GM12872 (cell line): ENCODE measurements around the gene SCAMP2.

Source experiments
- TF ChIP-seq, protein P1 (sequence below): IDR thresholded peaks from 3 replicates; pipeline ENCODE4 v1.5.1; 2011; ENCODE audit warnings: low read depth, mild to moderate bottlenecking, low read length, moderate library complexity; ENCODE audit not compliant: insufficient read depth

SCAMP2 gene

DNA sequence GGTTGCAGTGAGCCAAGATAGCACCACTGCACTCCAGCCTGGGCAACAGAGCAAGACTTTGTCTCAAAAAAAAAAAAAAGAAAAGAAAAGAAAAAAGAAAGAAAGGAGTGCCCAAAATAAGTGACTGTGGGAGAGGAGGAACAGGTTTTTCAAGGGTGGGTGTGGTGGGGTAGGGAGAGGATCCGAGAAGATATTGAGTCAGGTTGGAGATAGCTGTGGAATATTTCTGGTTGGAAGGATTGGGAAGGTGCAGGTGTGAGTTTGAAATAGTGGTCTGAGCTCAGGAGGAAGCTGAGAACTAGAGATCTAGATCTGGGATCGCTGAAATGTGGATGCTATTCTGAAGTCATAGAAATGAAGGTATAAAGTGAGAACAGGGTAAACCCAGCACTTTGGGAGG lies 7.8 kb downstream of the SCAMP2 start:
- TF ChIP-seq, protein P1, sequence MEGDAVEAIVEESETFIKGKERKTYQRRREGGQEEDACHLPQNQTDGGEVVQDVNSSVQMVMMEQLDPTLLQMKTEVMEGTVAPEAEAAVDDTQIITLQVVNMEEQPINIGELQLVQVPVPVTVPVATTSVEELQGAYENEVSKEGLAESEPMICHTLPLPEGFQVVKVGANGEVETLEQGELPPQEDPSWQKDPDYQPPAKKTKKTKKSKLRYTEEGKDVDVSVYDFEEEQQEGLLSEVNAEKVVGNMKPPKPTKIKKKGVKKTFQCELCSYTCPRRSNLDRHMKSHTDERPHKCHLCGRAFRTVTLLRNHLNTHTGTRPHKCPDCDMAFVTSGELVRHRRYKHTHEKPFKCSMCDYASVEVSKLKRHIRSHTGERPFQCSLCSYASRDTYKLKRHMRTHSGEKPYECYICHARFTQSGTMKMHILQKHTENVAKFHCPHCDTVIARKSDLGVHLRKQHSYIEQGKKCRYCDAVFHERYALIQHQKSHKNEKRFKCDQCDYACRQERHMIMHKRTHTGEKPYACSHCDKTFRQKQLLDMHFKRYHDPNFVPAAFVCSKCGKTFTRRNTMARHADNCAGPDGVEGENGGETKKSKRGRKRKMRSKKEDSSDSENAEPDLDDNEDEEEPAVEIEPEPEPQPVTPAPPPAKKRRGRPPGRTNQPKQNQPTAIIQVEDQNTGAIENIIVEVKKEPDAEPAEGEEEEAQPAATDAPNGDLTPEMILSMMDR: no peak

DNA sequence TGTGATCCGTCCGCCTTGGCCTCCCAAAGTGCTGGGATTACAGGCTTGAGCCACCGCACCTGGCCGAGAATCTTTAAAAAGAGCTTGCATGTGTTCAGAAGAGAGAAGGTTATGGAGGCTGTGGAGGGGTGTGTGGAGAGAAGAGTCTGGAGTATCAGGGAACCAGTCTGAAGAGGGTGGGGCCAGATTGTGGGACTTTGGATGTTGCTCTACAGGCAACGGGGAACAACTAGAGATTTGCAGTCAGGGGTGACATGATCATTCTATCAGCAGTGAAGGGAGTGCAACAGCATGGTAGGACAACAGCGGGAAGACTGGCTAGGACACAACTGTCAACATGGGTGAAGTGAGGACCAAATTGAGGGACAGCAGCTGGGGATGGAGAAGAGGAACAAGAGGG lies 8.9 kb downstream of the SCAMP2 start:
- TF ChIP-seq, protein P1: no peak

DNA sequence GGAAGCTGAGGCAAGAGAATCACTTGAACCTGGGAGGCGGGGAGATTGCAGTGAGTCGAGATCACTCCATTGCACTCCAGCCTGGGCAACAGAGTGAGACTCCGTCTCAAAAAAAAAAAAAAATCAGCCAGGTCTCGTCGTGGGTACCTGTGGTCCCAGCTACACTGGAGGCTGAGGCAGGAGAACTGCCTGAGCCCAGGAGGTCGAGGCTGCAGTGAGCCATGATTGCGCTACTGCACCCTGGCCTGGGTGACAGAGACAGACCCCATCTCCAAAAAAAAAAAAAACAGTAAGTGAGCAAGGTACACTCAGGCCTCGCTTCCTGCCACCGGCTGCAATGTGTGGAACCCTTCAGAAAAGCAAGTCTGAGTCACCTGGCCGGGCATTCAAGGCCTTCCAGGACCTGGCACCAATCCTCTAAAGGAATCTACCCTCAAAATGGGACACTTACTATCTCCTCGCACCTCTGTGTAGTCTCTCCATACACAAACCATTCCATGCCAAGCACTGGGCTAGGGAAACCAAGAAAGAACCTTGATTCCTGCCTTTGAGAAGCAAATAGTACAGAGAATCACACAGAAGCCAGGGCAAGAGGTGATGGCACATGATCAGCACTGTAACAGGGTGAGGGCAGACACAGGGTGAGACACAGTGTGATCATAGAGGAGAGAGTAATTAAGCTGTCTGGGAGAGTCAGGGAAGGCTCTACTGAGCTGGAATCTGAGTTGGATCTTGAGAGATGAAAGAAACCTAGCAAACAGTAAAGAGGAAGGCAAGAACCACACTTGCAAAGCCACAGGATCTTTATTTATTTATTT lies 9.7 kb downstream of the SCAMP2 start:
- TF ChIP-seq, protein P1: no peak

DNA sequence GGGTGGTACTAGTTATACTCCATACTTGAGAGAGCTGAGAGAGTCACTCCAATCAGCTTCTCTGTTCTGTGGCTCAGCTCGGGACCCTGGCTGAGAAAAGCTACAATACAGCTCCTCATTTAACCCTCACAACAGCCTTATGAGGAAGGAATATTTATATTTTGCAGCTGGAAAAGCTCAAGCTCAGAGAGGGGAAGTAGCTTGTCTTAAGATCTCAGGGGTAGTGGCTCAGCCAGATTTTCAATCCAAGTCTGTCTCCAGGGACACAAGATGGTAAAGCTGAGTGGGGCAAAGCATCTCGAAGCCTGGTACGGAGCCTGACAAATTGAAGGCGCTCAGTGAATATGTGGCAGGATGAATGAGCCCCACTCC lies 14.8 kb downstream of the SCAMP2 start:
- TF ChIP-seq, protein P1: no peak

DNA sequence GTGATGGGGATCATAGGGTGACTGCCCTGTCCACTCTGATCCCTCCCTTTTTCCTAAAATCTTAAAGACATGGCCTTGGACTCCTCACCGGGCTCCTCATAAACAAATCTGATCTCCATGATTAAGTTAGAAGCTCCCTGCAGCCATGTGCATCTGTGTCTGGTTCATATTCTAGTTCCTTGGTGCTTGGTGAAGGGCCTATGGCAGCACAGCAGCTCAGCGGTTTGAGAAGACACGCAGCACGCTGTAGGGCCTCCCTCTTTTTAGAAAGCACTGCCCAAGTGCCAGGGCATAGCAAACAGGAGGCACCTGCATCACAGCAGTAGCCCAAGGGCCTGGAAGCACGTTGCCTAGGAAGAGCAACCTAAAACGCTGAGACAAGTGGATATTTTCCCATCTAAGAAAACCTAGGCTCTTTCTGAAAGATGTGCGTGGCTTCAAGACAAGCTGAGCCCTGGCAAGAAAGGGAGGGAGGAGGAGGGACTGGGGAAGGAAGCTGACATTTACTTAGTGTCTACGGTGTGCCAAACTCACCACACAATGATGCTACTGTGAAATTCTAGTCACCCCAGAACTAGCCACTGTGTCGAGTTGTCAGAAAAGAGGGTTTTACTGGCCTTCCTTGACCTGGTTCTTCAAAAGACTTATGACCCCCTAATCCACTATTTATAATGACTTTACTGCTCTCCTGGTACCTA lies 15.3 kb downstream of the SCAMP2 start:
- TF ChIP-seq, protein P1: no peak

DNA sequence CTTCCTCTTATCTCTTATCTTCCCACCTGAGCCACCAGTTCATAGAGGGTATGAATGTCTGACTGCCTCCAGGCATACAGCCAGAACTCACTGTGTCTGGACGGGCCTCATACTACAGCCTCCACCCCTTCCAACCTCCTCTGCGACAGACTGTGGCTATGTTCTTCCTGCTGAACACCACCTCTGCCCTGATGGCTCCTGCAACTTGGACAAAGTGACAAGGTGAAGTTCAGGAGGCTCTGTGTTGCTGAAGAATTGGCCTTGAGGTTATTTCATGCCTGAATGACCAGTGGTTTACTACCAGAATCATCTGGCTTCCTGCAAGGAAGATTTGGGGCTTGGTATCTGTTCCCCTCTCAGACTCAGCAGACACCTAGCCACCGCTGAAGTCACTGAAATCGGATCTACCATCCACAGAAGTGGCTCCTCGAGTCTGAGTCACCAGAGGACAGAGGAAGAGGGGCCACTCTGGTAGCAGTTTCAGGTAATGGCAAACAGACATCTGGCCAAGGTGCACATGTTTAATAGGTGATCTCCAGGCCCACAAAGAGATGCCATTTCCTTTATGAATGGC lies 16.0 kb downstream of the SCAMP2 start:
- TF ChIP-seq, protein P1: no peak

DNA sequence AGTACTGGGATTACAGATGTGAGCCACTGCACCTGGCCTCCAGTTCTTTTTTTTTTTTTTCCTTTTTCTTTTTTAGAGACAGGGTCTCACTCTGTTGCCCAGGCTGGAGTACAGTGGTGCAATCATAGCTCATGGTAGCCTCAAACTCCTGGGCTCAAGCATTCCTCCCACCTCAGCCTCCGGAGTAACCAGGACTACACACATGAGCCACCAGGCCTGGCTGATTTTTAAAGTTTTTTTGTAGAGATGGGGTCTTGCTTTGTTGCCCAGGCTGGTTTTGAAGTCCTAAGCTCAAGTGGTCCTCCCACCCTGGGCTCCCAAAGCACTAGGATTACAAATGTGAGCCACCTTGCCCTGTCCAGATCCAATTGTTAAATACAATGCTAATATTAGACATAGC lies 16.6 kb downstream of the SCAMP2 start:
- TF ChIP-seq, protein P1: no peak
